HCT116 (cell line): ENCODE measurements around the gene CCDC146. TPM values are rescaled to one million over a fixed set of nuclear protein-coding genes. Genes with fewer than 3 reads are reported as not detected.

Experiments used
- ATAC-seq: fragments of 200-7000 bp; cut with Tn5 transposase; 2 replicates; pipeline ENCODE4 v1.9.1; 2020; ENCODE audit warnings: mild to moderate bottlenecking, moderate library complexity
- BruUV-seq: library from RNA; stranded (reverse); fragments of 400-500 nt; replicated peaks from 2 replicates; lab custom pipeline; 2021; lab: Mats Ljungman, UMichigan
- CTCF ChIA-PET: fragments of 300-600 bp; sonication (Branson Sonifier 250); formaldehyde crosslinking; loops from one replicate; lab custom pipeline; 2021; ENCODE audit warnings: antibody characterized with exemption; lab: Charles Lee
- POLR2A ChIA-PET: fragments of 300-600, 350-600 bp; sonication (Branson Sonifier 250); formaldehyde crosslinking; loops from one replicate; lab custom pipeline; 2021; ENCODE audit warnings: antibody characterized with exemption; lab: Charles Lee
- RAD21 ChIA-PET, 2 experiments: fragments of 300-600 bp; sonication (Branson Sonifier 250); formaldehyde crosslinking; loops; one replicate each; lab custom pipeline; 2023; ENCODE audit warnings: low total read pairs in 2 of 2; ENCODE audit not compliant: uncharacterized antibody in 2 of 2, unreplicated experiment in 2 of 2, low non-redundant PET in 1 of 2; lab: Charles Lee
- DNase-seq: peaks from one replicate; pipeline ENCODE4 v3.0.0-alpha.2; 2010; ENCODE audit warnings: low read depth, low spot score
- H2AFZ ChIP-seq: fragments of 200-600 bp; shearing (Covaris generic), sonication (generic); 2 replicates; pipeline ENCODE4 v1.6.1; 2017; ENCODE audit warnings: low read depth, mixed run types, mixed read lengths, antibody characterized with exemption, low read length; ENCODE audit not compliant: poor library complexity, severe bottlenecking
- H3K27ac ChIP-seq: 2 replicates; pipeline ENCODE4 v1.5.1; 2012; ENCODE audit warnings: low read depth, low read length
- H3K27me3 ChIP-seq: fragments of 200-600 bp; sonication (generic); 2 replicates; pipeline ENCODE4 v1.6.1; 2016; ENCODE audit warnings: mixed run types, low read length, mixed read lengths; ENCODE audit not compliant: insufficient read depth
- H3K36me3 ChIP-seq, 2 experiments: fragments of 200-500 bp in 1 of 2; fragments of 200-600 bp in 1 of 2; sonication (Bioruptor generic) in 1 of 2; sonication (generic) in 1 of 2; 2 replicates each; pipeline versions ENCODE4 v1.5.1 to v1.6.1; 2014 to 2016; ENCODE audit warnings: low read length in 2 of 2, inconsistent platforms in 1 of 2, mixed read lengths in 1 of 2, mixed run types in 1 of 2; ENCODE audit not compliant: insufficient read depth in 2 of 2, control insufficient read depth in 1 of 2
- H3K4me1 ChIP-seq, 2 experiments: fragments of 200-600 bp in 1 of 2; sonication (generic) in 1 of 2; 2 replicates each; pipeline versions ENCODE4 v1.5.1 to v1.6.1; 2012 to 2017; ENCODE audit warnings: low read length in 2 of 2, inconsistent platforms in 1 of 2, mild to moderate bottlenecking in 1 of 2, mixed read lengths in 1 of 2, mixed run types in 1 of 2, moderate library complexity in 1 of 2; ENCODE audit not compliant: insufficient read depth in 2 of 2, control insufficient read depth in 1 of 2
- H3K4me2 ChIP-seq: fragments of 200-600 bp; sonication (generic); 2 replicates; pipeline ENCODE4 v1.6.1; 2017; ENCODE audit warnings: mixed run types, low read length, mixed read lengths
- H3K4me3 ChIP-seq, 2 experiments: fragments of 200-600 bp in 1 of 2; sonication (generic) in 1 of 2; replicated peaks in 1 of 2; 2 replicates each; pipeline ENCODE4 v1.5.1; 2011 to 2016; ENCODE audit warnings: low read length in 2 of 2, control low read depth in 1 of 2, low read depth in 1 of 2, mild to moderate bottlenecking in 1 of 2, mixed read lengths in 1 of 2, mixed run types in 1 of 2
- H3K79me2 ChIP-seq: fragments of 200-600 bp; sonication (generic); 2 replicates; pipeline ENCODE4 v1.6.1; 2017; ENCODE audit warnings: mild to moderate bottlenecking, mixed run types, low read length, moderate library complexity, mixed read lengths; ENCODE audit not compliant: insufficient read depth
- H3K9ac ChIP-seq: fragments of 200-600 bp; sonication (generic); 2 replicates; pipeline ENCODE4 v1.6.1; 2016; ENCODE audit warnings: low read length, mixed read lengths
- H3K9me2 ChIP-seq: fragments of 200-600 bp; sonication (generic), shearing (Covaris generic); 2 replicates; pipeline ENCODE4 v1.6.1; 2017; ENCODE audit warnings: mixed run types, mild to moderate bottlenecking, moderate library complexity; ENCODE audit not compliant: insufficient read depth
- H3K9me3 ChIP-seq, 2 experiments: fragments of 200-500 bp in 1 of 2; fragments of 200-600 bp in 1 of 2; sonication (Bioruptor generic) in 1 of 2; sonication (generic) in 1 of 2; 2 replicates each; pipeline ENCODE4 v1.6.1; 2014 to 2017; ENCODE audit warnings: low read length in 2 of 2, mixed read lengths in 2 of 2, inconsistent platforms in 1 of 2, low read depth in 1 of 2, mild to moderate bottlenecking in 1 of 2, mixed run types in 1 of 2, moderate library complexity in 1 of 2; ENCODE audit not compliant: control insufficient read depth in 1 of 2, insufficient read depth in 1 of 2
- H4K20me1 ChIP-seq: fragments of 200-600 bp; sonication (generic), shearing (Covaris generic); 2 replicates; pipeline ENCODE4 v1.6.1; 2017; ENCODE audit warnings: mixed run types, mild to moderate bottlenecking, moderate library complexity; ENCODE audit not compliant: insufficient read depth
- ATF3 ChIP-seq: IDR thresholded peaks from 2 replicates; pipeline ENCODE4 v1.6.1; 2012
- CBX3 ChIP-seq: IDR thresholded peaks from 2 replicates; pipeline ENCODE4 v1.6.1; 2012; ENCODE audit warnings: low read depth
- CEBPB ChIP-seq: IDR thresholded peaks from 2 replicates; pipeline ENCODE4 v1.6.1; 2012; ENCODE audit warnings: low read depth
- CTCF ChIP-seq, 3 experiments: fragments of 200-600 bp in 1 of 3; sonication (generic) in 1 of 3; IDR thresholded peaks in 2 of 3; conservative IDR thresholded peaks in 1 of 3; 2 replicates each; pipeline ENCODE4 v1.5.1; 2012 to 2017; ENCODE audit warnings: low read depth in 2 of 3, low read length in 2 of 3, antibody characterized with exemption in 1 of 3, borderline replicate concordance in 1 of 3, control low read depth in 1 of 3, mild to moderate bottlenecking in 1 of 3, mixed read lengths in 1 of 3, mixed run types in 1 of 3, moderate library complexity in 1 of 3; ENCODE audit not compliant: insufficient read depth in 1 of 3
- EGR1 ChIP-seq: IDR thresholded peaks from 2 replicates; pipeline ENCODE4 v1.6.1; 2012; ENCODE audit warnings: low read depth
- ELF1 ChIP-seq: IDR thresholded peaks from 2 replicates; pipeline ENCODE4 v1.6.1; 2012; ENCODE audit warnings: low read depth, borderline replicate concordance
- EZH2 ChIP-seq: fragments of 200-600 bp; sonication (generic); IDR thresholded peaks from 2 replicates; pipeline ENCODE4 v1.6.1; 2017; ENCODE audit warnings: antibody characterized with exemption, mixed run types
- POLR2AphosphoS5 ChIP-seq: IDR thresholded peaks from 2 replicates; pipeline ENCODE4 v1.6.1; 2011; ENCODE audit warnings: mild to moderate bottlenecking, low read depth, low read length, moderate library complexity
- RAD21 ChIP-seq: IDR thresholded peaks from 2 replicates; pipeline ENCODE4 v1.6.1; 2012; ENCODE audit warnings: low read depth, mild to moderate bottlenecking
- SIN3A ChIP-seq: IDR thresholded peaks from 2 replicates; pipeline ENCODE4 v1.6.1; 2012; ENCODE audit warnings: low read depth
- SP1 ChIP-seq: IDR thresholded peaks from 2 replicates; pipeline ENCODE4 v1.6.1; 2012; ENCODE audit warnings: low read depth
- SRF ChIP-seq: IDR thresholded peaks from 2 replicates; pipeline ENCODE4 v1.6.1; 2012; ENCODE audit warnings: low read depth
- TCF7L2 ChIP-seq: IDR thresholded peaks from 2 replicates; pipeline ENCODE4 v1.7.0; 2011; ENCODE audit warnings: borderline replicate concordance, inconsistent platforms; ENCODE audit not compliant: insufficient read depth, insufficient read length; ENCODE audit errors: extremely low read depth
- YY1 ChIP-seq: IDR thresholded peaks from 2 replicates; pipeline ENCODE4 v1.6.1; 2011; ENCODE audit warnings: low read length, low read depth, moderate library complexity, mild to moderate bottlenecking; ENCODE audit not compliant: insufficient replicate concordance; ENCODE audit errors: extremely low read depth
- ZNF274 ChIP-seq: fragments of 200-500 bp; sonication (Bioruptor generic); IDR thresholded peaks from 2 replicates; pipeline ENCODE4 v1.6.1; 2014; ENCODE audit warnings: mild to moderate bottlenecking, low read depth, low read length, inconsistent platforms
- intact Hi-C: fragments of 100-400 bp; cut with micrococcal nuclease; formaldehyde crosslinking; loops from 2 replicates; pipeline ENCODE4 v1.10.0; 2022
- total RNA-seq: library from RNA; stranded (reverse); gene quantifications from one replicate; pipeline ENCODE4 v1.2.1, GENCODE V29; 2021; ENCODE audit not compliant: unreplicated experiment
- TF ChIP-seq, protein P1 (sequence below): IDR thresholded peaks from 2 replicates; pipeline ENCODE4 v1.6.1; 2012

Gene CCDC146
- total RNA-seq, 1 experiment from 2014 or later: 6.3 TPM

- no peaks in the 10 kb centered on the region for H3K79me2 ChIP-seq
- POLR2A ChIA-PET: no interaction called here
- no peak overlapping the region for H3K9ac ChIP-seq
- DNase-seq (no peak), ATAC-seq (no peak)
- no TSS peak for BruUV-seq
- no peak overlapping the region for H3K4me2 ChIP-seq
- H3K36me3 ChIP-seq: no peaks in the 10 kb centered on the region
- H2AFZ ChIP-seq: no peak overlapping the region
- H4K20me1 ChIP-seq: no peaks in the 10 kb centered on the region
- no peaks in the 10 kb centered on the region for H3K9me2 ChIP-seq
- no peaks in the 10 kb centered on the region for H3K27me3 ChIP-seq
- RAD21 ChIA-PET: no interaction called here
- H3K4me1 ChIP-seq: peaks cover 3 to 25% of the 10 kb centered on the region in 2 experiments; a peak in 2 of 4 replicates
- H3K4me3 ChIP-seq: no peak overlapping the region
- CTCF ChIA-PET: no interaction called here
- H3K27ac ChIP-seq: no peak overlapping the region
- H3K9me3 ChIP-seq: no peaks in the 10 kb centered on the region
- intact Hi-C loops: no loop called here
- TF ChIP-seq ATF3 (no peak), SIN3A (no peak), CBX3 (no peak), SRF (no peak), EGR1 (no peak), YY1 (no peak), SP1 (no peak), POLR2AphosphoS5 (no peak), CTCF (IDR thresholded peaks at IDR 0.05 in 2 of 3, conservative IDR thresholded peaks at IDR 0.05 in 1 of 3; ENCODE audit: borderline replicate concordance in 1 of 3, insufficient read depth in 1 of 3, low read depth in 2 of 3, low read length in 2 of 3) (no peak), EZH2 (no peak), ZNF274 (no peak), TCF7L2 (no peak), RAD21 (no peak), ELF1 (no peak), CEBPB (no peak)
- TF ChIP-seq, protein P1, sequence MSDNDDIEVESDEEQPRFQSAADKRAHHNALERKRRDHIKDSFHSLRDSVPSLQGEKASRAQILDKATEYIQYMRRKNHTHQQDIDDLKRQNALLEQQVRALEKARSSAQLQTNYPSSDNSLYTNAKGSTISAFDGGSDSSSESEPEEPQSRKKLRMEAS: no peak
Measured at GRCh38 chr7:77313876-77314480, 191.6 kb downstream of the CCDC146 start.
